Thyroid gland (tissue), 4 donors: ENCODE measurements around the gene PODN.

Source experiments
- CTCF ChIP-seq, 6 experiments: fragments of 200-600 bp in 3 of 6; fragments of 450-650 bp in 3 of 6; sonication (generic) in 3 of 6; IDR thresholded peaks; one replicate each; pipeline ENCODE4 v1.5.1; 2016 to 2019; ENCODE audit warnings: antibody characterized with exemption in 6 of 6, mild to moderate bottlenecking in 2 of 6, inconsistent platforms in 1 of 6, moderate library complexity in 1 of 6
- POLR2A ChIP-seq, 2 donors: fragments of 450-650 bp; IDR thresholded peaks; one replicate each; pipeline ENCODE4 v1.6.1; 2017; ENCODE audit warnings: antibody characterized with exemption in 2 of 2, mild to moderate bottlenecking in 2 of 2, moderate library complexity in 1 of 2

DNA sequence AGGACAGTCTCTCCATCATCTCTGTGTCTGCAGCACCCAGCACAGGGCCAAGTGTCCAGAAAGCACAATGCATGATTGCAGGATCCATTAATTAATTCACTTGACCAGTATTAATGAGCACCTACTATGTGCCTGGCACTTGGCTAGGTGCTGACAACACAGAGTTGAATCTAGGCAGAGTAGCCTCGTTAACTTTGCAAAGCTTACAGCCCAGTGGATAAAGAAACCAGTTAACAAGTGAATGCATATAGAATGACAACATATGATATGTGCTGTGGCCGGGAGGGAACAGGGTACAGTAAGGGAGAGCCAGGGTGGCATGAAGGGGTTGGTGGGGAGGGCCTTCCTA lies 69.6 kb downstream of the PODN start:
- TF ChIP-seq POLR2A (IDR thresholded peaks at IDR 0.05) (no peak), CTCF (IDR thresholded peaks at IDR 0.05) (no peak)
